ENCODE results near the gene FILIP1. TPM values are rescaled to one million over a fixed set of nuclear protein-coding genes. Genes with fewer than 3 reads are reported as not detected.

The FILIP1 gene
- polyA plus RNA-seq, 1 of the 3 experiments (the other 2 are of a cell fraction) = 0.03 TPM

DNA sequence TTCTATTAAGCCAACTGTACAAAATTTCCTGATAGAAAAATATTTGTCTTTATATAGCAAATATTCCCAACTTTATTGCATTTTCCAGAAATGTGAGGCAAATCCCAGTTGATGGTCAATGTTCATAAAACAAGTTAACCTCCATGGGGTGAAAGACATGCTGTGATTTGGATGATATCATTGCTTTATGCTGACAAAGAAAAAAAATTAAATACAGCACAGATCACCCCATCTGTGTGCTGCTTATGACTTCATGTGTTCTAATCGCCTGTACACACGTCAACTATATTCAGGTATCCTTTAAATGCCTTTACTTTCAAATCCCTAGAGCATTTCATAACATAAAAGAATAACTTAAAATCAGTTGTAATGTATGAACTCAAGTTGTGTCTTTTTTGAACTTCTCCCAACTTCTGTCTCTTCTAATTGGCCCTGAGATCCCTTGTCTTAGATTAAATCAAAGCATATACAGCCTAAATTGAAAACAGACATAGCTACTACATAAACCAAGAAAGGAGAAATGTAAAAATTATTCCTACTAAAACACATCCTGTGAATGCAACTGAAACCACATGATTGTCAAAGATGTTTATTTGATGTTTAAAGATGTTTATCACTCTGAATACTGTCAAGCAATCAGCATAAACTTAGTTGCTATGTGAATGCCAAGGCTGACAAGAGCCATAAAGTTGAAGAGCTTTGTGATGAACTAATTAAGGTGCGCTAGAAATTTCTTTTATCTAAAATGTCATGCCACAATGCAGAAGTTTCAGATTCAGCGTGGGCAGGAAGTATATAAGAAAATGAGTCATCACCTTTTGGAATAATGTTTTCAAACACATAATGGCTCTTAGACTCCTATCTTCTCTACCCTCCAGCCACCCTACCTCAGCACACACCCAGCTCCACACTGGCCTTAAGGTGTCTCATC is 68.7 kb downstream of the FILIP1 start (continued):
- TF ChIP-seq TEAD4 (IDR thresholded peaks at IDR 0.05; ENCODE audit: borderline replicate concordance, insufficient read depth) = peak; percentile 61; the same call in 1 of the 2 replicates
- no peak for TF ChIP-seq RXRA (IDR thresholded peaks at IDR 0.05; ENCODE audit: borderline replicate concordance, low read depth)
- TF ChIP-seq, protein P1, sequence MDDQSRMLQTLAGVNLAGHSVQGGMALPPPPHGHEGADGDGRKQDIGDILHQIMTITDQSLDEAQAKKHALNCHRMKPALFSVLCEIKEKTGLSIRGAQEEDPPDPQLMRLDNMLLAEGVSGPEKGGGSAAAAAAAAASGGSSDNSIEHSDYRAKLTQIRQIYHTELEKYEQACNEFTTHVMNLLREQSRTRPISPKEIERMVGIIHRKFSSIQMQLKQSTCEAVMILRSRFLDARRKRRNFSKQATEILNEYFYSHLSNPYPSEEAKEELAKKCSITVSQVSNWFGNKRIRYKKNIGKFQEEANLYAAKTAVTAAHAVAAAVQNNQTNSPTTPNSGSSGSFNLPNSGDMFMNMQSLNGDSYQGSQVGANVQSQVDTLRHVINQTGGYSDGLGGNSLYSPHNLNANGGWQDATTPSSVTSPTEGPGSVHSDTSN (IDR thresholded peaks at IDR 0.05) = peak; percentile 92
- no peak for TF ChIP-seq ELF1 (IDR thresholded peaks at IDR 0.05)
- TF ChIP-seq TAF1 (IDR thresholded peaks at IDR 0.05; ENCODE audit: borderline replicate concordance, low read depth, low read length) = no peak
- TF ChIP-seq EP300 (IDR thresholded peaks at IDR 0.05; ENCODE audit: borderline replicate concordance in 1 of 2, low read depth in 1 of 2, low read length in 1 of 2) = peak; percentile 55 to 81; a peak in 3 of 4 replicates
- TF ChIP-seq NFIC (IDR thresholded peaks at IDR 0.05; ENCODE audit: borderline replicate concordance) = peak; percentile 80
- peak; percentile 98 for TF ChIP-seq TCF12 (IDR thresholded peaks at IDR 0.05)

DNA sequence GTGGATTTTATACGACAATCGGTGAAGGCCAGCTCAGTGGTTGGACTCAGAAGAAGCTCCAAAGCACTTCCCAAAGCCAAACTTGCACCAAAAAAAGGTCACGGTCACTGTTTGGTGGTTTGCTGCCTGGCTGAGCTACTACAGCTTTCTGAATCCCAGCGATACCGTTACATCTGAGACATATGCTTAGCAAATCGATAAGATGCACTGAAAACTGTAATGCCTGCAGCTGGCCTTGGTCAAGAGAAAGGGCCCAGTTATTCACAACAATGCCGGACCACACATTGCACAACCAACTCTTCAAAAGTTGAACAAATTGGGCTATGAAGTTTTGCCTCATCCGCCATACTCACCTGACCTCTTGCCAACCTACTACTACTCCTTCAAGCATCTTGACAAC is 70.2 kb downstream of the FILIP1 start:
- Histone ChIP-seq H2AFZ (ENCODE audit: low read depth) (no peak overlapping the region), H3K4me3 (ENCODE audit: low read depth in 2 of 2, low read length in 1 of 2) (no peak overlapping the region), H3F3A (replicated peaks; ENCODE audit: insufficient read depth) (peaks cover 18% of the 10 kb centered on the region), H3K27me3 (ENCODE audit: insufficient read depth) (no peaks in the 10 kb centered on the region), H3K9ac (no peak overlapping the region), H3K9me2 (no peaks in the 10 kb centered on the region), H3K4me2 (no peak overlapping the region), H3K27ac (ENCODE audit: low read depth in 2 of 2, low read length in 1 of 2) (no peak overlapping the region), H4K20me1 (ENCODE audit: insufficient read depth) (no peaks in the 10 kb centered on the region), H3K79me2 (ENCODE audit: insufficient read depth) (no peaks in the 10 kb centered on the region), H3K4me1 (ENCODE audit: control insufficient read depth in 1 of 2, insufficient read depth in 2 of 2, low read depth in 1 of 2, low read length in 1 of 2) (peaks cover 0 to 24% of the 10 kb centered on the region in 2 experiments; a peak in 2 of 4 replicates), H3K36me3 (replicated peaks in 1 of 2; ENCODE audit: control insufficient read depth in 1 of 2, insufficient read depth in 2 of 2, low read length in 1 of 2) (no peaks in the 10 kb centered on the region), H3K9me3 (no peaks in the 10 kb centered on the region)
- no peak for TF ChIP-seq POLR2AphosphoS5 (IDR thresholded peaks at IDR 0.05; ENCODE audit: low read depth, low read length)
- TF ChIP-seq ELF1 (IDR thresholded peaks at IDR 0.05) = no peak
- DNase-seq = no peak
- WGBS (ENCODE audit: low lambda C conversion rate) = 96% methylated on average over 8 of the region's 8 CpGs
- POLR2A ChIA-PET = no interaction called here
- CTCF ChIA-PET = no interaction called here

DNA sequence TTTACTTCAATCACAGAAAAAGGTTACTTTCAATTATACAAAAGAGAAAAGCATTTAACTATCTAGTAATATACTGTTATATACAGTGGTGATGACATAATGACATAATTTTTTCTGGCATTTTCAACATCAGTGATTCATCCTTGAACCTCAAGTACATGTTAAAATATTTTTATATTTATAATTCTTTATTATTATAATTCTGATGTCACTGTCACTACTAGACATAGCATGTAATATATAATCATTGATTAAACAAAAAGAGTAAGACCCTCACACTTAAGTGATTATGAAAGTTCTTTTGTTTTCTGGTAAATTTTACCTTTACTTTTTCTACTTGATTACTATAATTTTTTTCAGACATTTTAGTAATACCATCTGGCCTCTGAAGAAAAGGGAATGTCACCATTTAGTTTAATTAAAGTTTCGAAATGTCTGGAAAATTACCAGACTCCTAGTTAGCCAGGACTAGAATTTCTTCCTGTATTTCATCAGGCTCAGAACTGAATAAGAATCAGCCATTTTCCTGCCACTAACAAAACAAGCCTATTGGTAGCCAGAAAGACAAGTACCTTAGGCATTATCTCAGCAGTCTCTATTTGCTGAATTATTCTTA is 71.5 kb downstream of the FILIP1 start:
- Histone ChIP-seq H4K20me1 (ENCODE audit: insufficient read depth) (no peaks in the 10 kb centered on the region), H2AFZ (ENCODE audit: low read depth) (no peak overlapping the region), H3K9me2 (no peaks in the 10 kb centered on the region), H3K27me3 (ENCODE audit: insufficient read depth) (no peaks in the 10 kb centered on the region), H3K4me1 (ENCODE audit: control insufficient read depth in 1 of 2, insufficient read depth in 2 of 2, low read depth in 1 of 2, low read length in 1 of 2) (peaks cover 0 to 28% of the 10 kb centered on the region in 2 experiments; a peak in 2 of 4 replicates), H3K36me3 (replicated peaks in 1 of 2; ENCODE audit: control insufficient read depth in 1 of 2, insufficient read depth in 2 of 2, low read length in 1 of 2) (no peaks in the 10 kb centered on the region), H3K27ac (ENCODE audit: low read depth in 2 of 2, low read length in 1 of 2) (no peak overlapping the region), H3F3A (replicated peaks; ENCODE audit: insufficient read depth) (peaks cover 18% of the 10 kb centered on the region), H3K9ac (no peak overlapping the region), H3K79me2 (ENCODE audit: insufficient read depth) (no peaks in the 10 kb centered on the region), H3K4me2 (no peak overlapping the region), H3K4me3 (ENCODE audit: low read depth in 2 of 2, low read length in 1 of 2) (no peak overlapping the region), H3K9me3 (no peaks in the 10 kb centered on the region)
- no peak for DNase-seq
- CTCF ChIA-PET = no interaction called here
- TF ChIP-seq POLR2AphosphoS5 (IDR thresholded peaks at IDR 0.05; ENCODE audit: low read depth, low read length) (no peak), FOSL2 (IDR thresholded peaks at IDR 0.05; ENCODE audit: borderline replicate concordance, low read depth) (no peak), TCF12 (IDR thresholded peaks at IDR 0.05) (no peak), EP300 (IDR thresholded peaks at IDR 0.05; ENCODE audit: borderline replicate concordance in 1 of 2, low read depth in 1 of 2, low read length in 1 of 2) (no peak), NFIC (IDR thresholded peaks at IDR 0.05; ENCODE audit: borderline replicate concordance) (no peak), TEAD4 (IDR thresholded peaks at IDR 0.05; ENCODE audit: borderline replicate concordance, insufficient read depth) (no peak), FOXM1 (IDR thresholded peaks at IDR 0.05; ENCODE audit: low read depth) (no peak)
- TF ChIP-seq, protein P2, sequence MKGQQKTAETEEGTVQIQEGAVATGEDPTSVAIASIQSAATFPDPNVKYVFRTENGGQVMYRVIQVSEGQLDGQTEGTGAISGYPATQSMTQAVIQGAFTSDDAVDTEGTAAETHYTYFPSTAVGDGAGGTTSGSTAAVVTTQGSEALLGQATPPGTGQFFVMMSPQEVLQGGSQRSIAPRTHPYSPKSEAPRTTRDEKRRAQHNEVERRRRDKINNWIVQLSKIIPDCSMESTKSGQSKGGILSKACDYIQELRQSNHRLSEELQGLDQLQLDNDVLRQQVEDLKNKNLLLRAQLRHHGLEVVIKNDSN (IDR thresholded peaks at IDR 0.05; ENCODE audit: borderline replicate concordance, low read depth) = no peak
- TF ChIP-seq, protein P3, sequence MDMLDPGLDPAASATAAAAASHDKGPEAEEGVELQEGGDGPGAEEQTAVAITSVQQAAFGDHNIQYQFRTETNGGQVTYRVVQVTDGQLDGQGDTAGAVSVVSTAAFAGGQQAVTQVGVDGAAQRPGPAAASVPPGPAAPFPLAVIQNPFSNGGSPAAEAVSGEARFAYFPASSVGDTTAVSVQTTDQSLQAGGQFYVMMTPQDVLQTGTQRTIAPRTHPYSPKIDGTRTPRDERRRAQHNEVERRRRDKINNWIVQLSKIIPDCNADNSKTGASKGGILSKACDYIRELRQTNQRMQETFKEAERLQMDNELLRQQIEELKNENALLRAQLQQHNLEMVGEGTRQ (IDR thresholded peaks at IDR 0.05; ENCODE audit: borderline replicate concordance, low read depth, low read length) = no peak
- POLR2A ChIA-PET = no interaction called here
- 66% methylated on average over 1 of the region's 1 CpG for WGBS (ENCODE audit: low lambda C conversion rate)
